ENCODE measurements around the gene FCGBP. TPM values are rescaled to one million over a fixed set of nuclear protein-coding genes. Genes with fewer than 3 reads are reported as not detected.

The FCGBP gene
- total and polyA plus RNA-seq, 9 donors = 2.2 to 290 (median 41.0) TPM

GRCh38 chr19:39946532-39946931 is 12.1 kb upstream of the FCGBP start:
- no peaks in the 10 kb centered on the region for H3K27me3 ChIP-seq
- no peak overlapping the region for H3K27ac ChIP-seq
- no peak overlapping the region for H3K4me3 ChIP-seq
- TF ChIP-seq CTCF (IDR thresholded peaks at IDR 0.05) (no peak), POLR2A (IDR thresholded peaks at IDR 0.05) (no peak), EP300 (IDR thresholded peaks at IDR 0.05) (no peak)
- H3K4me1 ChIP-seq (ENCODE audit: insufficient read depth) = no peaks in the 10 kb centered on the region
- no peaks in the 10 kb centered on the region for H3K9me3 ChIP-seq
- no peak for DNase-seq
- 77 to 81% (median 77%) methylated on average over 4 of the region's 4 CpGs for WGBS, 3 donors
- no peaks in the 10 kb centered on the region for H3K36me3 ChIP-seq
- intact Hi-C loops (cut with DNase I) = loop anchor here in 1 of 4 donors (5.0 kb wide), 1 partner anchor 269 kb away; no protein-coding TSS in a partner anchor

- Histone ChIP-seq H3K4me3 (no peak overlapping the region), H3K27ac (no peak overlapping the region), H3K4me1 (ENCODE audit: insufficient read depth) (no peaks in the 10 kb centered on the region), H3K9me3 (no peaks in the 10 kb centered on the region), H3K27me3 (no peaks in the 10 kb centered on the region), H3K36me3 (no peaks in the 10 kb centered on the region)
- TF ChIP-seq EP300 (IDR thresholded peaks at IDR 0.05) = no peak
- no peak for DNase-seq
- intact Hi-C loops (cut with DNase I) = no loop called here
- WGBS, 3 donors = 82 to 86% (median 84%) methylated on average over 7 of the region's 7 CpGs
These were observed 9.2 kb upstream of the FCGBP start for GRCh38 chr19:39943586-39943985.

GRCh38 chr19:39942366-39942730 is 7.9 kb upstream of the FCGBP start:
- TF ChIP-seq CTCF (IDR thresholded peaks at IDR 0.05) (no peak), EP300 (IDR thresholded peaks at IDR 0.05) (no peak), POLR2A (IDR thresholded peaks at IDR 0.05) (no peak)
- H3K27me3 ChIP-seq = no peaks in the 10 kb centered on the region
- H3K4me3 ChIP-seq = no peak overlapping the region
- no peaks in the 10 kb centered on the region for H3K4me1 ChIP-seq (ENCODE audit: insufficient read depth)
- H3K9me3 ChIP-seq = no peaks in the 10 kb centered on the region
- no peaks in the 10 kb centered on the region for H3K36me3 ChIP-seq
- no peak for DNase-seq
- WGBS, 3 donors = 18 to 27% (median 26%) methylated on average over 4 of the region's 4 CpGs
- intact Hi-C loops (cut with DNase I) = no loop called here
- H3K27ac ChIP-seq = no peak overlapping the region

GRCh38 chr19:39941615-39942365 is 7.4 kb upstream of the FCGBP start:
- Histone ChIP-seq H3K27ac (no peak overlapping the region), H3K9me3 (no peaks in the 10 kb centered on the region), H3K27me3 (no peaks in the 10 kb centered on the region), H3K36me3 (no peaks in the 10 kb centered on the region), H3K4me3 (no peak overlapping the region), H3K4me1 (ENCODE audit: insufficient read depth) (no peaks in the 10 kb centered on the region)
- no peak for DNase-seq
- intact Hi-C loops (cut with DNase I) = no loop called here
- TF ChIP-seq CTCF (IDR thresholded peaks at IDR 0.05) (no peak), POLR2A (IDR thresholded peaks at IDR 0.05) (no peak), EP300 (IDR thresholded peaks at IDR 0.05) (no peak)
- WGBS, 3 donors = 8 to 16% (median 11%) methylated on average over 5 of the region's 5 CpGs

GRCh38 chr19:39941151-39941550 is 6.7 kb upstream of the FCGBP start:
- Histone ChIP-seq H3K36me3 (no peaks in the 10 kb centered on the region), H3K27ac (no peak overlapping the region), H3K4me1 (ENCODE audit: insufficient read depth) (no peaks in the 10 kb centered on the region), H3K9me3 (no peaks in the 10 kb centered on the region), H3K27me3 (no peaks in the 10 kb centered on the region), H3K4me3 (no peak overlapping the region)
- WGBS, 3 donors = 38 to 44% (median 39%) methylated on average over 6 of the region's 6 CpGs
- intact Hi-C loops (cut with DNase I) = no loop called here
- no peak for TF ChIP-seq EP300 (IDR thresholded peaks at IDR 0.05)
- DNase-seq = no peak
